GM23248 (cell line): Measurements from ENCODE around the gene PNMA6F.
"Not testable (repeated sequence)": the region's sequence is repeated elsewhere in the genome, so short reads cannot be mapped to it uniquely, and the experiment has no call there.

Source experiments
- EZH2 ChIP-seq: fragments of 200-600 bp; sonication (generic); IDR thresholded peaks from 2 replicates; pipeline ENCODE4 v1.6.1; 2018; ENCODE audit warnings: antibody characterized with exemption, mild to moderate bottlenecking; ENCODE audit not compliant: insufficient read depth, poor library complexity, severe bottlenecking
- EZH2phosphoT487 ChIP-seq: fragments of 200-600 bp; sonication (generic); IDR thresholded peaks from 2 replicates; pipeline ENCODE4 v1.6.1; 2018; ENCODE audit warnings: antibody characterized with exemption, moderate library complexity, mild to moderate bottlenecking, low read depth; ENCODE audit not compliant: insufficient read depth

GRCh38 chrX:153283982-153284381 lies 37.6 kb downstream of the PNMA6F start:
- TF ChIP-seq EZH2, EZH2phosphoT487: not testable (repeated sequence)
